GM23338 (cell line): Measurements from ENCODE around the gene FABP6. TPM values are rescaled to one million over a fixed set of nuclear protein-coding genes. Genes with fewer than 3 reads are reported as not detected.
A peak's percentile ranks its signal among the peaks of the same experiment; 100 is the strongest.

Experiments
- ATAC-seq: fragments of 200-7000 bp; cut with Tn5 transposase; 3 replicates; pipeline ENCODE4 v1.9.1; 2020
- DNase-seq: peaks from one replicate; pipeline ENCODE4 v3.0.0-alpha.2; 2015; ENCODE audit warnings: low spot score
- H2AFZ ChIP-seq: fragments of 200-600 bp; sonication (generic); 2 replicates; pipeline ENCODE4 v1.8.0; 2016; ENCODE audit warnings: antibody characterized with exemption, mild to moderate bottlenecking, moderate library complexity
- H3F3A ChIP-seq: fragments of 200-600 bp; sonication (generic); replicated peaks from 2 replicates; pipeline ENCODE4 v1.8.0; 2017; ENCODE audit warnings: antibody characterized with exemption, mixed run types, low read depth
- H3K27ac ChIP-seq: fragments of 200-600 bp; sonication (generic); 2 replicates; pipeline ENCODE4 v1.6.1; 2016; ENCODE audit warnings: low read depth
- H3K27me3 ChIP-seq: fragments of 200-600 bp; sonication (generic); 2 replicates; pipeline ENCODE4 v1.8.0; 2016; ENCODE audit warnings: mild to moderate bottlenecking, mixed run types, moderate library complexity; ENCODE audit not compliant: insufficient read depth
- H3K36me3 ChIP-seq: fragments of 200-600 bp; sonication (generic); 2 replicates; pipeline ENCODE4 v1.8.0; 2016; ENCODE audit warnings: mild to moderate bottlenecking; ENCODE audit not compliant: insufficient read depth
- H3K4me1 ChIP-seq: fragments of 200-600 bp; sonication (generic); 2 replicates; pipeline ENCODE4 v1.8.0; 2016; ENCODE audit warnings: mild to moderate bottlenecking, moderate library complexity; ENCODE audit not compliant: insufficient read depth
- H3K4me2 ChIP-seq: fragments of 200-600 bp; sonication (generic); 2 replicates; pipeline ENCODE4 v1.7.1; 2017; ENCODE audit warnings: mixed run types
- H3K4me3 ChIP-seq: fragments of 200-600 bp; sonication (generic); 2 replicates; pipeline ENCODE4 v1.6.1; 2016; ENCODE audit warnings: mixed run types
- H3K79me2 ChIP-seq: fragments of 200-600 bp; sonication (generic); replicated peaks from 2 replicates; pipeline ENCODE4 v1.8.0; 2017; ENCODE audit warnings: mild to moderate bottlenecking; ENCODE audit not compliant: insufficient read depth
- H3K9me2 ChIP-seq: fragments of 200-600 bp; sonication (generic); 2 replicates; pipeline ENCODE4 v1.8.0; 2017; ENCODE audit not compliant: insufficient read depth
- H4K20me1 ChIP-seq: fragments of 200-600 bp; sonication (generic); replicated peaks from 2 replicates; pipeline ENCODE4 v1.8.0; 2017; ENCODE audit warnings: mild to moderate bottlenecking; ENCODE audit not compliant: insufficient read depth
- H3K27ac Mint-ChIP-seq: 2 replicates; pipeline ENCODE4 v1.8.0; 2020; ENCODE audit warnings: inconsistent platforms, mild to moderate bottlenecking, moderate library complexity, mixed read lengths
- H3K27me3 Mint-ChIP-seq: 3 replicates; pipeline ENCODE4 v1.8.0; 2022; ENCODE audit warnings: low read depth, mild to moderate bottlenecking, moderate library complexity, mixed read lengths, inconsistent platforms; ENCODE audit not compliant: insufficient read depth, poor library complexity
- H3K36me3 Mint-ChIP-seq: 3 replicates; pipeline ENCODE4 v1.8.0; 2021; ENCODE audit warnings: low read depth, mild to moderate bottlenecking, inconsistent platforms, moderate library complexity, mixed read lengths
- H3K4me1 Mint-ChIP-seq: 3 replicates; pipeline ENCODE4 v1.8.0; 2020; ENCODE audit warnings: mild to moderate bottlenecking, inconsistent platforms, mixed read lengths
- H3K4me3 Mint-ChIP-seq: 3 replicates; pipeline ENCODE4 v1.8.0; 2021; ENCODE audit warnings: moderate library complexity, mild to moderate bottlenecking, inconsistent platforms, mixed read lengths
- H3K9me3 Mint-ChIP-seq: 3 replicates; pipeline ENCODE4 v1.8.0; 2020; ENCODE audit warnings: moderate library complexity, mild to moderate bottlenecking, inconsistent platforms, mixed read lengths
- CREB1 ChIP-seq: fragments of 250-450 bp; sonication (Bioruptor Pico); IDR thresholded peaks from 2 replicates; pipeline ENCODE4 v1.5.0; 2020; ENCODE audit warnings: low read depth, mild to moderate bottlenecking, moderate library complexity
- ETS1 ChIP-seq: IDR thresholded peaks from 2 replicates; pipeline ENCODE4 v1.6.1; 2016; ENCODE audit warnings: antibody characterized with exemption
- EZH2phosphoT487 ChIP-seq: fragments of 200-600 bp; sonication (generic); IDR thresholded peaks from one replicate; pipeline ENCODE4 v1.8.1; 2018; ENCODE audit warnings: antibody characterized with exemption; ENCODE audit not compliant: unreplicated experiment
- ZNF114 ChIP-seq: fragments of 250-450 bp; sonication (Bioruptor Pico); IDR thresholded peaks from 2 replicates; pipeline ENCODE4 v1.5.0; 2020; ENCODE audit warnings: mild to moderate bottlenecking, moderate library complexity
- polyA plus RNA-seq: library from polyadenylated mRNA; unstranded; fragments of >200 nt; fragmentation: Nextera tagmentation; extraction: Ambion mirVana; gene quantifications from 2 replicates; pipeline ENCODE4 v1.2.1, GENCODE V29; 2016
- total RNA-seq: library from RNA; depleted of rRNA; stranded (reverse); fragments of >200 nt; shearing (Covaris generic); gene quantifications from 2 replicates; pipeline ENCODE4 v1.2.3, GENCODE V29; 2014
- TF ChIP-seq, protein P1 (sequence below): IDR thresholded peaks from one replicate; pipeline ENCODE4 v1.6.1; 2018; ENCODE audit warnings: antibody characterized with exemption; ENCODE audit not compliant: unreplicated experiment
- TF ChIP-seq, protein P2 (sequence below), 2 experiments: fragments of 200-600 bp in 1 of 2; sonication (generic) in 1 of 2; conservative IDR thresholded peaks; 2 replicates each; pipeline versions ENCODE4 v1.5.1 to v1.6.1; 2016 to 2017; ENCODE audit warnings: antibody characterized with exemption in 2 of 2, low read depth in 2 of 2, mild to moderate bottlenecking in 2 of 2, moderate library complexity in 1 of 2
- TF ChIP-seq, protein P3 (sequence below): fragments of 250-450 bp; sonication (Bioruptor Pico); IDR thresholded peaks from 2 replicates; pipeline ENCODE4 v1.5.0; 2020; ENCODE audit warnings: mild to moderate bottlenecking, moderate library complexity

Gene FABP6
- total and polyA plus RNA-seq, 2 experiments from 2014 or later = 2.2 to 7.5 TPM

GRCh38 chr5:160286947-160287346, 57.6 kb downstream of the FABP6 start (continued):
- TF ChIP-seq, protein P1, sequence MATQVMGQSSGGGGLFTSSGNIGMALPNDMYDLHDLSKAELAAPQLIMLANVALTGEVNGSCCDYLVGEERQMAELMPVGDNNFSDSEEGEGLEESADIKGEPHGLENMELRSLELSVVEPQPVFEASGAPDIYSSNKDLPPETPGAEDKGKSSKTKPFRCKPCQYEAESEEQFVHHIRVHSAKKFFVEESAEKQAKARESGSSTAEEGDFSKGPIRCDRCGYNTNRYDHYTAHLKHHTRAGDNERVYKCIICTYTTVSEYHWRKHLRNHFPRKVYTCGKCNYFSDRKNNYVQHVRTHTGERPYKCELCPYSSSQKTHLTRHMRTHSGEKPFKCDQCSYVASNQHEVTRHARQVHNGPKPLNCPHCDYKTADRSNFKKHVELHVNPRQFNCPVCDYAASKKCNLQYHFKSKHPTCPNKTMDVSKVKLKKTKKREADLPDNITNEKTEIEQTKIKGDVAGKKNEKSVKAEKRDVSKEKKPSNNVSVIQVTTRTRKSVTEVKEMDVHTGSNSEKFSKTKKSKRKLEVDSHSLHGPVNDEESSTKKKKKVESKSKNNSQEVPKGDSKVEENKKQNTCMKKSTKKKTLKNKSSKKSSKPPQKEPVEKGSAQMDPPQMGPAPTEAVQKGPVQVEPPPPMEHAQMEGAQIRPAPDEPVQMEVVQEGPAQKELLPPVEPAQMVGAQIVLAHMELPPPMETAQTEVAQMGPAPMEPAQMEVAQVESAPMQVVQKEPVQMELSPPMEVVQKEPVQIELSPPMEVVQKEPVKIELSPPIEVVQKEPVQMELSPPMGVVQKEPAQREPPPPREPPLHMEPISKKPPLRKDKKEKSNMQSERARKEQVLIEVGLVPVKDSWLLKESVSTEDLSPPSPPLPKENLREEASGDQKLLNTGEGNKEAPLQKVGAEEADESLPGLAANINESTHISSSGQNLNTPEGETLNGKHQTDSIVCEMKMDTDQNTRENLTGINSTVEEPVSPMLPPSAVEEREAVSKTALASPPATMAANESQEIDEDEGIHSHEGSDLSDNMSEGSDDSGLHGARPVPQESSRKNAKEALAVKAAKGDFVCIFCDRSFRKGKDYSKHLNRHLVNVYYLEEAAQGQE = no peak
- TF ChIP-seq CREB1 (CRISPR knock-in tag) (no peak), ETS1 (no peak), EZH2phosphoT487 (no peak), ZNF114 (no peak)
- TF ChIP-seq, protein P2, sequence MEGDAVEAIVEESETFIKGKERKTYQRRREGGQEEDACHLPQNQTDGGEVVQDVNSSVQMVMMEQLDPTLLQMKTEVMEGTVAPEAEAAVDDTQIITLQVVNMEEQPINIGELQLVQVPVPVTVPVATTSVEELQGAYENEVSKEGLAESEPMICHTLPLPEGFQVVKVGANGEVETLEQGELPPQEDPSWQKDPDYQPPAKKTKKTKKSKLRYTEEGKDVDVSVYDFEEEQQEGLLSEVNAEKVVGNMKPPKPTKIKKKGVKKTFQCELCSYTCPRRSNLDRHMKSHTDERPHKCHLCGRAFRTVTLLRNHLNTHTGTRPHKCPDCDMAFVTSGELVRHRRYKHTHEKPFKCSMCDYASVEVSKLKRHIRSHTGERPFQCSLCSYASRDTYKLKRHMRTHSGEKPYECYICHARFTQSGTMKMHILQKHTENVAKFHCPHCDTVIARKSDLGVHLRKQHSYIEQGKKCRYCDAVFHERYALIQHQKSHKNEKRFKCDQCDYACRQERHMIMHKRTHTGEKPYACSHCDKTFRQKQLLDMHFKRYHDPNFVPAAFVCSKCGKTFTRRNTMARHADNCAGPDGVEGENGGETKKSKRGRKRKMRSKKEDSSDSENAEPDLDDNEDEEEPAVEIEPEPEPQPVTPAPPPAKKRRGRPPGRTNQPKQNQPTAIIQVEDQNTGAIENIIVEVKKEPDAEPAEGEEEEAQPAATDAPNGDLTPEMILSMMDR (conservative IDR thresholded peaks at IDR 0.05; ENCODE audit: low read depth in 2 of 2) = no peak

GRCh38 chr5:160287378-160288051, 58.2 kb downstream of the FABP6 start:
- peaks cover 4% of the 10 kb centered on the region; the same call in 1 of the 3 replicates for H3K9me3 Mint-ChIP-seq
- ATAC-seq = peak; percentile 95
- peak overlapping the region; percentile 10; the same call in 1 of the 2 replicates for H3K4me3 ChIP-seq

More at GRCh38 chr5:160287378-160288051, 58.2 kb downstream of the FABP6 start:
- peak; percentile 97 for DNase-seq
- Histone ChIP-seq H2AFZ (no peak overlapping the region), H3K4me2 (peak overlapping the region; percentile 23), H3K36me3 (no peaks in the 10 kb centered on the region), H3K27ac (peak overlapping the region; percentile 92), H3K4me1 (peaks cover 36% of the 10 kb centered on the region), H3F3A (peaks cover 16% of the 10 kb centered on the region), H4K20me1 (no peaks in the 10 kb centered on the region), H3K9me2 (no peaks in the 10 kb centered on the region; the same call in 1 of the 2 replicates), H3K27me3 (no peaks in the 10 kb centered on the region), H3K79me2 (peaks cover 72% of the 10 kb centered on the region)
- peaks cover 2% of the 10 kb centered on the region for H3K27me3 Mint-ChIP-seq
- H3K27ac Mint-ChIP-seq = peak overlapping the region; percentile 98
- peak overlapping the region; percentile 50 for H3K4me3 Mint-ChIP-seq
- peaks cover 51% of the 10 kb centered on the region for H3K4me1 Mint-ChIP-seq
- TF ChIP-seq, protein P3, sequence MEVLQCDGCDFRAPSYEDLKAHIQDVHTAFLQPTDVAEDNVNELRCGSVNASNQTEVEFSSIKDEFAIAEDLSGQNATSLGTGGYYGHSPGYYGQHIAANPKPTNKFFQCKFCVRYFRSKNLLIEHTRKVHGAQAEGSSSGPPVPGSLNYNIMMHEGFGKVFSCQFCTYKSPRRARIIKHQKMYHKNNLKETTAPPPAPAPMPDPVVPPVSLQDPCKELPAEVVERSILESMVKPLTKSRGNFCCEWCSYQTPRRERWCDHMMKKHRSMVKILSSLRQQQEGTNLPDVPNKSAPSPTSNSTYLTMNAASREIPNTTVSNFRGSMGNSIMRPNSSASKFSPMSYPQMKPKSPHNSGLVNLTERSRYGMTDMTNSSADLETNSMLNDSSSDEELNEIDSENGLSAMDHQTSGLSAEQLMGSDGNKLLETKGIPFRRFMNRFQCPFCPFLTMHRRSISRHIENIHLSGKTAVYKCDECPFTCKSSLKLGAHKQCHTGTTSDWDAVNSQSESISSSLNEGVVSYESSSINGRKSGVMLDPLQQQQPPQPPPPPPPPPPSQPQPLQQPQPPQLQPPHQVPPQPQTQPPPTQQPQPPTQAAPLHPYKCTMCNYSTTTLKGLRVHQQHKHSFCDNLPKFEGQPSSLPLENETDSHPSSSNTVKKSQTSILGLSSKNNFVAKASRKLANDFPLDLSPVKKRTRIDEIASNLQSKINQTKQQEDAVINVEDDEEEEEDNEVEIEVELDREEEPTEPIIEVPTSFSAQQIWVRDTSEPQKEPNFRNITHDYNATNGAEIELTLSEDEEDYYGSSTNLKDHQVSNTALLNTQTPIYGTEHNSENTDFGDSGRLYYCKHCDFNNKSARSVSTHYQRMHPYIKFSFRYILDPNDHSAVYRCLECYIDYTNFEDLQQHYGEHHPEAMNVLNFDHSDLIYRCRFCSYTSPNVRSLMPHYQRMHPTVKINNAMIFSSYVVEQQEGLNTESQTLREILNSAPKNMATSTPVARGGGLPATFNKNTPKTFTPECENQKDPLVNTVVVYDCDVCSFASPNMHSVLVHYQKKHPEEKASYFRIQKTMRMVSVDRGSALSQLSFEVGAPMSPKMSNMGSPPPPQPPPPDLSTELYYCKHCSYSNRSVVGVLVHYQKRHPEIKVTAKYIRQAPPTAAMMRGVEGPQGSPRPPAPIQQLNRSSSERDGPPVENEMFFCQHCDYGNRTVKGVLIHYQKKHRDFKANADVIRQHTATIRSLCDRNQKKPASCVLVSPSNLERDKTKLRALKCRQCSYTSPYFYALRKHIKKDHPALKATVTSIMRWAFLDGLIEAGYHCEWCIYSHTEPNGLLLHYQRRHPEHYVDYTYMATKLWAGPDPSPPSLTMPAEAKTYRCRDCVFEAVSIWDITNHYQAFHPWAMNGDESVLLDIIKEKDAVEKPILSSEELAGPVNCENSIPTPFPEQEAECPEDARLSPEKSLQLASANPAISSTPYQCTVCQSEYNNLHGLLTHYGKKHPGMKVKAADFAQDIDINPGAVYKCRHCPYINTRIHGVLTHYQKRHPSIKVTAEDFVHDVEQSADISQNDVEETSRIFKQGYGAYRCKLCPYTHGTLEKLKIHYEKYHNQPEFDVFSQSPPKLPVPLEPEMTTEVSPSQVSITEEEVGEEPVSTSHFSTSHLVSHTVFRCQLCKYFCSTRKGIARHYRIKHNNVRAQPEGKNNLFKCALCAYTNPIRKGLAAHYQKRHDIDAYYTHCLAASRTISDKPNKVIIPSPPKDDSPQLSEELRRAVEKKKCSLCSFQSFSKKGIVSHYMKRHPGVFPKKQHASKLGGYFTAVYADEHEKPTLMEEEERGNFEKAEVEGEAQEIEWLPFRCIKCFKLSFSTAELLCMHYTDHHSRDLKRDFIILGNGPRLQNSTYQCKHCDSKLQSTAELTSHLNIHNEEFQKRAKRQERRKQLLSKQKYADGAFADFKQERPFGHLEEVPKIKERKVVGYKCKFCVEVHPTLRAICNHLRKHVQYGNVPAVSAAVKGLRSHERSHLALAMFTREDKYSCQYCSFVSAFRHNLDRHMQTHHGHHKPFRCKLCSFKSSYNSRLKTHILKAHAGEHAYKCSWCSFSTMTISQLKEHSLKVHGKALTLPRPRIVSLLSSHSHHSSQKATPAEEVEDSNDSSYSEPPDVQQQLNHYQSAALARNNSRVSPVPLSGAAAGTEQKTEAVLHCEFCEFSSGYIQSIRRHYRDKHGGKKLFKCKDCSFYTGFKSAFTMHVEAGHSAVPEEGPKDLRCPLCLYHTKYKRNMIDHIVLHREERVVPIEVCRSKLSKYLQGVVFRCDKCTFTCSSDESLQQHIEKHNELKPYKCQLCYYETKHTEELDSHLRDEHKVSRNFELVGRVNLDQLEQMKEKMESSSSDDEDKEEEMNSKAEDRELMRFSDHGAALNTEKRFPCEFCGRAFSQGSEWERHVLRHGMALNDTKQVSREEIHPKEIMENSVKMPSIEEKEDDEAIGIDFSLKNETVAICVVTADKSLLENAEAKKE = peak; percentile 70
- TF ChIP-seq CREB1 (CRISPR knock-in tag) = no peak
- peaks cover 21% of the 10 kb centered on the region for H3K36me3 Mint-ChIP-seq
